Measurements from ENCODE around the gene MAGED1.

Gene MAGED1

DNA sequence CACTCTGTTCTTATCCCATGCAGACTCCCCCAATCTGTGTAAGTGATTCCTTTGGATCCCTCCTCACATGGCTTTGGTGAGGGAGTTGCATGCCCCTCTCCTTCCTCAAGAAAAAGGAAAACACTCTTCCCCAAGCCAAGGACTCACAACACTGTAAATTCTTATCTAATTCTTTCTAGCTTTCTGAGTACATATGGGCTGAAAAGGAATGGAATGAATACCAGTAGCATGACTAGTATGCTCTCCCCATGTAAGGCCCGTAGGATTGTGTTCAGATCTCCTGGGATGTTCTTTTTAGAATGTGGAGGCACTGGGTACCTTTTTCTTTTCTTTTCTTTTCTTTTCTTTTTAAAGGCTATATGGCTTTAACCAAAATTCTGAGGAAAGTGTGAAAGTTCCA lies 17.0 kb upstream of the MAGED1 start:
- Histone ChIP-seq H2AFZ (ENCODE audit: low read depth, low read length) (no peak overlapping the region), H3K79me2 (ENCODE audit: insufficient read depth, low read length) (no peaks in the 10 kb centered on the region), H3K9me3 (ENCODE audit: insufficient read depth, low read length, severe bottlenecking) (no peaks in the 10 kb centered on the region), H3K36me3 (ENCODE audit: insufficient read depth, low read length) (no peaks in the 10 kb centered on the region), H3K4me3 (ENCODE audit: low read depth in 1 of 2, low read length in 2 of 2) (no peak overlapping the region), H3K27ac (ENCODE audit: low read length) (no peak overlapping the region), H3K4me1 (ENCODE audit: insufficient read depth, low read length) (no peaks in the 10 kb centered on the region), H4K20me1 (ENCODE audit: insufficient read depth, low read length) (no peaks in the 10 kb centered on the region), H3K27me3 (ENCODE audit: insufficient read depth, low read length, poor library complexity) (no peaks in the 10 kb centered on the region), H3K9ac (ENCODE audit: low read depth, low read length) (no peak overlapping the region), H3K4me2 (ENCODE audit: insufficient read depth, low read length) (no peak overlapping the region)
- ATAC-seq (ENCODE audit: insufficient read depth, low read depth) (no peak), DNase-seq (no peak)
- no peak for TF ChIP-seq EZH2 (IDR thresholded peaks at IDR 0.05; ENCODE audit: borderline replicate concordance, low read depth, low read length, severe bottlenecking)
- TF ChIP-seq, protein P1, sequence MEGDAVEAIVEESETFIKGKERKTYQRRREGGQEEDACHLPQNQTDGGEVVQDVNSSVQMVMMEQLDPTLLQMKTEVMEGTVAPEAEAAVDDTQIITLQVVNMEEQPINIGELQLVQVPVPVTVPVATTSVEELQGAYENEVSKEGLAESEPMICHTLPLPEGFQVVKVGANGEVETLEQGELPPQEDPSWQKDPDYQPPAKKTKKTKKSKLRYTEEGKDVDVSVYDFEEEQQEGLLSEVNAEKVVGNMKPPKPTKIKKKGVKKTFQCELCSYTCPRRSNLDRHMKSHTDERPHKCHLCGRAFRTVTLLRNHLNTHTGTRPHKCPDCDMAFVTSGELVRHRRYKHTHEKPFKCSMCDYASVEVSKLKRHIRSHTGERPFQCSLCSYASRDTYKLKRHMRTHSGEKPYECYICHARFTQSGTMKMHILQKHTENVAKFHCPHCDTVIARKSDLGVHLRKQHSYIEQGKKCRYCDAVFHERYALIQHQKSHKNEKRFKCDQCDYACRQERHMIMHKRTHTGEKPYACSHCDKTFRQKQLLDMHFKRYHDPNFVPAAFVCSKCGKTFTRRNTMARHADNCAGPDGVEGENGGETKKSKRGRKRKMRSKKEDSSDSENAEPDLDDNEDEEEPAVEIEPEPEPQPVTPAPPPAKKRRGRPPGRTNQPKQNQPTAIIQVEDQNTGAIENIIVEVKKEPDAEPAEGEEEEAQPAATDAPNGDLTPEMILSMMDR (IDR thresholded peaks at IDR 0.05; ENCODE audit: borderline replicate concordance, extremely low read depth, low read length, poor library complexity, severe bottlenecking): no peak

GRCh38 chrX:51878056-51878455 lies 15.4 kb upstream of the MAGED1 start:
- H3K4me1 ChIP-seq (ENCODE audit: insufficient read depth, low read length): no peaks in the 10 kb centered on the region
- no peak overlapping the region for H3K27ac ChIP-seq (ENCODE audit: low read length)
- H2AFZ ChIP-seq (ENCODE audit: low read depth, low read length): no peak overlapping the region
- no peaks in the 10 kb centered on the region for H4K20me1 ChIP-seq (ENCODE audit: insufficient read depth, low read length)
- no peak overlapping the region for H3K4me3 ChIP-seq (ENCODE audit: low read depth in 1 of 2, low read length in 2 of 2)
- DNase-seq: no peak
- no peaks in the 10 kb centered on the region for H3K36me3 ChIP-seq (ENCODE audit: insufficient read depth, low read length)
- H3K9me3 ChIP-seq (ENCODE audit: insufficient read depth, low read length, severe bottlenecking): no peaks in the 10 kb centered on the region
- H3K9ac ChIP-seq (ENCODE audit: low read depth, low read length): no peak overlapping the region
- H3K79me2 ChIP-seq (ENCODE audit: insufficient read depth, low read length): no peaks in the 10 kb centered on the region
- no peak for ATAC-seq (ENCODE audit: insufficient read depth, low read depth)
- H3K4me2 ChIP-seq (ENCODE audit: insufficient read depth, low read length): no peak overlapping the region
- no peak for TF ChIP-seq EZH2 (IDR thresholded peaks at IDR 0.05; ENCODE audit: borderline replicate concordance, low read depth, low read length, severe bottlenecking)
- TF ChIP-seq, protein P1 (IDR thresholded peaks at IDR 0.05; ENCODE audit: borderline replicate concordance, extremely low read depth, low read length, poor library complexity, severe bottlenecking): no peak
- no peaks in the 10 kb centered on the region for H3K27me3 ChIP-seq (ENCODE audit: insufficient read depth, low read length, poor library complexity)

DNA sequence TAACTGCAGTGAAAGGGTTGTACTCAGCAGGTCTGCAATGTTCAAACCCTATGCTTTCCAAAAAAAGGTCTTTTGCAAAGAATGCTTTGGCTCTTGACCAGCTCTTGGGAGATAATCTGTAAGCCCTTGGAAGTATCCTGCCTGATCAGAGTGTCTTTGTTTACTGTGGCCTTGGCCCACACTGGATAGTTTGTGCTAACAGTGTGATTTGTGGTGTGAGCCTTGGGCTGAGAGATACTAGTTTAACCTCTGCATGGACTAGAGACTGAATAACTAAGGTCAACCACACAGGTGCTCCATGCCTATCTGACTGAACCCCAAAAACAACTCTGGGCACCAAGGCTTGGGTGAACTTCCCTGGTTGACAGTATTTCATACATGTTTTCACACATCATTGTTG lies 3.6 kb upstream of the MAGED1 start:
- no peaks in the 10 kb centered on the region for H3K9me3 ChIP-seq (ENCODE audit: insufficient read depth, low read length, severe bottlenecking)
- H3K27me3 ChIP-seq (ENCODE audit: insufficient read depth, low read length, poor library complexity): no peaks in the 10 kb centered on the region
- no peaks in the 10 kb centered on the region for H4K20me1 ChIP-seq (ENCODE audit: insufficient read depth, low read length)
- no peak for DNase-seq
- peaks cover 17% of the 10 kb centered on the region for H3K4me1 ChIP-seq (ENCODE audit: insufficient read depth, low read length)
- TF ChIP-seq EZH2 (IDR thresholded peaks at IDR 0.05; ENCODE audit: borderline replicate concordance, low read depth, low read length, severe bottlenecking): no peak
- TF ChIP-seq, protein P1 (IDR thresholded peaks at IDR 0.05; ENCODE audit: borderline replicate concordance, extremely low read depth, low read length, poor library complexity, severe bottlenecking): no peak
- no peak for ATAC-seq (ENCODE audit: insufficient read depth, low read depth)
- peaks cover 17% of the 10 kb centered on the region for H3K79me2 ChIP-seq (ENCODE audit: insufficient read depth, low read length)
- H3K27ac ChIP-seq (ENCODE audit: low read length): no peak overlapping the region
- H2AFZ ChIP-seq (ENCODE audit: low read depth, low read length): no peak overlapping the region
- no peak overlapping the region for H3K9ac ChIP-seq (ENCODE audit: low read depth, low read length)
- no peak overlapping the region for H3K4me3 ChIP-seq (ENCODE audit: low read depth in 1 of 2, low read length in 2 of 2)
- no peaks in the 10 kb centered on the region for H3K36me3 ChIP-seq (ENCODE audit: insufficient read depth, low read length)
- no peak overlapping the region for H3K4me2 ChIP-seq (ENCODE audit: insufficient read depth, low read length)

GRCh38 chrX:51891245-51891644 lies 2.2 kb upstream of the MAGED1 start:
- TF ChIP-seq, protein P1 (IDR thresholded peaks at IDR 0.05; ENCODE audit: borderline replicate concordance, extremely low read depth, low read length, poor library complexity, severe bottlenecking): no peak
- no peak for TF ChIP-seq EZH2 (IDR thresholded peaks at IDR 0.05; ENCODE audit: borderline replicate concordance, low read depth, low read length, severe bottlenecking)
- H3K36me3 ChIP-seq (ENCODE audit: insufficient read depth, low read length): peaks cover 11% of the 10 kb centered on the region
- peaks cover 31% of the 10 kb centered on the region for H3K79me2 ChIP-seq (ENCODE audit: insufficient read depth, low read length)
- H3K9me3 ChIP-seq (ENCODE audit: insufficient read depth, low read length, severe bottlenecking): no peaks in the 10 kb centered on the region
- no peak overlapping the region for H2AFZ ChIP-seq (ENCODE audit: low read depth, low read length)
- no peak overlapping the region for H3K9ac ChIP-seq (ENCODE audit: low read depth, low read length)
- no peak overlapping the region for H3K4me2 ChIP-seq (ENCODE audit: insufficient read depth, low read length)
- peaks cover 28% of the 10 kb centered on the region for H3K4me1 ChIP-seq (ENCODE audit: insufficient read depth, low read length)
- no peaks in the 10 kb centered on the region for H4K20me1 ChIP-seq (ENCODE audit: insufficient read depth, low read length)
- DNase-seq: no peak
- no peaks in the 10 kb centered on the region for H3K27me3 ChIP-seq (ENCODE audit: insufficient read depth, low read length, poor library complexity)
- ATAC-seq (ENCODE audit: insufficient read depth, low read depth): no peak
- H3K4me3 ChIP-seq (ENCODE audit: low read depth in 1 of 2, low read length in 2 of 2): no peak overlapping the region
- no peak overlapping the region for H3K27ac ChIP-seq (ENCODE audit: low read length)

All from DND-41 (cell line).